GM23338 (cell line): ENCODE measurements around the gene STKLD1. TPM values are rescaled to one million over a fixed set of nuclear protein-coding genes. Genes with fewer than 3 reads are reported as not detected.

Source experiments
- ATAC-seq: fragments of 200-7000 bp; cut with Tn5 transposase; 3 replicates; pipeline ENCODE4 v1.9.1; 2020
- DNase-seq: peaks from one replicate; pipeline ENCODE4 v3.0.0-alpha.2; 2015; ENCODE audit warnings: low spot score
- H2AFZ ChIP-seq: fragments of 200-600 bp; sonication (generic); 2 replicates; pipeline ENCODE4 v1.8.0; 2016; ENCODE audit warnings: antibody characterized with exemption, mild to moderate bottlenecking, moderate library complexity
- H3F3A ChIP-seq: fragments of 200-600 bp; sonication (generic); replicated peaks from 2 replicates; pipeline ENCODE4 v1.8.0; 2017; ENCODE audit warnings: antibody characterized with exemption, mixed run types, low read depth
- H3K27ac ChIP-seq: fragments of 200-600 bp; sonication (generic); 2 replicates; pipeline ENCODE4 v1.6.1; 2016; ENCODE audit warnings: low read depth
- H3K27me3 ChIP-seq: fragments of 200-600 bp; sonication (generic); 2 replicates; pipeline ENCODE4 v1.8.0; 2016; ENCODE audit warnings: mild to moderate bottlenecking, mixed run types, moderate library complexity; ENCODE audit not compliant: insufficient read depth
- H3K36me3 ChIP-seq: fragments of 200-600 bp; sonication (generic); 2 replicates; pipeline ENCODE4 v1.8.0; 2016; ENCODE audit warnings: mild to moderate bottlenecking; ENCODE audit not compliant: insufficient read depth
- H3K4me1 ChIP-seq: fragments of 200-600 bp; sonication (generic); 2 replicates; pipeline ENCODE4 v1.8.0; 2016; ENCODE audit warnings: mild to moderate bottlenecking, moderate library complexity; ENCODE audit not compliant: insufficient read depth
- H3K4me2 ChIP-seq: fragments of 200-600 bp; sonication (generic); 2 replicates; pipeline ENCODE4 v1.7.1; 2017; ENCODE audit warnings: mixed run types
- H3K4me3 ChIP-seq: fragments of 200-600 bp; sonication (generic); 2 replicates; pipeline ENCODE4 v1.6.1; 2016; ENCODE audit warnings: mixed run types
- H3K79me2 ChIP-seq: fragments of 200-600 bp; sonication (generic); replicated peaks from 2 replicates; pipeline ENCODE4 v1.8.0; 2017; ENCODE audit warnings: mild to moderate bottlenecking; ENCODE audit not compliant: insufficient read depth
- H3K9me2 ChIP-seq: fragments of 200-600 bp; sonication (generic); 2 replicates; pipeline ENCODE4 v1.8.0; 2017; ENCODE audit not compliant: insufficient read depth
- H4K20me1 ChIP-seq: fragments of 200-600 bp; sonication (generic); replicated peaks from 2 replicates; pipeline ENCODE4 v1.8.0; 2017; ENCODE audit warnings: mild to moderate bottlenecking; ENCODE audit not compliant: insufficient read depth
- H3K27ac Mint-ChIP-seq: 2 replicates; pipeline ENCODE4 v1.8.0; 2020; ENCODE audit warnings: inconsistent platforms, mild to moderate bottlenecking, moderate library complexity, mixed read lengths
- H3K27me3 Mint-ChIP-seq: 3 replicates; pipeline ENCODE4 v1.8.0; 2022; ENCODE audit warnings: low read depth, mild to moderate bottlenecking, moderate library complexity, mixed read lengths, inconsistent platforms; ENCODE audit not compliant: insufficient read depth, poor library complexity
- H3K36me3 Mint-ChIP-seq: 3 replicates; pipeline ENCODE4 v1.8.0; 2021; ENCODE audit warnings: low read depth, mild to moderate bottlenecking, inconsistent platforms, moderate library complexity, mixed read lengths
- H3K4me1 Mint-ChIP-seq: 3 replicates; pipeline ENCODE4 v1.8.0; 2020; ENCODE audit warnings: mild to moderate bottlenecking, inconsistent platforms, mixed read lengths
- H3K4me3 Mint-ChIP-seq: 3 replicates; pipeline ENCODE4 v1.8.0; 2021; ENCODE audit warnings: moderate library complexity, mild to moderate bottlenecking, inconsistent platforms, mixed read lengths
- H3K9me3 Mint-ChIP-seq: 3 replicates; pipeline ENCODE4 v1.8.0; 2020; ENCODE audit warnings: moderate library complexity, mild to moderate bottlenecking, inconsistent platforms, mixed read lengths
- CREB1 ChIP-seq: fragments of 250-450 bp; sonication (Bioruptor Pico); IDR thresholded peaks from 2 replicates; pipeline ENCODE4 v1.5.0; 2020; ENCODE audit warnings: low read depth, mild to moderate bottlenecking, moderate library complexity
- EZH2 ChIP-seq: fragments of 200-600 bp; sonication (generic); IDR thresholded peaks from one replicate; pipeline ENCODE4 v1.8.0; 2017; ENCODE audit warnings: antibody characterized with exemption, mild to moderate bottlenecking, low read depth; ENCODE audit not compliant: unreplicated experiment
- EZH2phosphoT487 ChIP-seq: fragments of 200-600 bp; sonication (generic); IDR thresholded peaks from one replicate; pipeline ENCODE4 v1.8.1; 2018; ENCODE audit warnings: antibody characterized with exemption; ENCODE audit not compliant: unreplicated experiment
- JUNB ChIP-seq: IDR thresholded peaks from one replicate; pipeline ENCODE4 v1.6.1; 2016; ENCODE audit warnings: antibody characterized with exemption; ENCODE audit not compliant: unreplicated experiment
- NANOG ChIP-seq: IDR thresholded peaks from 2 replicates; pipeline ENCODE4 v1.6.1; 2016; ENCODE audit warnings: antibody characterized with exemption, borderline replicate concordance
- POLR2AphosphoS5 ChIP-seq: IDR thresholded peaks from 2 replicates; pipeline ENCODE4 v1.6.1; 2016; ENCODE audit warnings: antibody characterized with exemption, low read depth
- REST ChIP-seq: IDR thresholded peaks from one replicate; pipeline ENCODE4 v1.6.1; 2018; ENCODE audit warnings: antibody characterized with exemption; ENCODE audit not compliant: unreplicated experiment
- STAT1 ChIP-seq: IDR thresholded peaks from one replicate; pipeline ENCODE4 v1.6.1; 2016; ENCODE audit warnings: antibody characterized with exemption; ENCODE audit not compliant: unreplicated experiment
- ZNF114 ChIP-seq: fragments of 250-450 bp; sonication (Bioruptor Pico); IDR thresholded peaks from 2 replicates; pipeline ENCODE4 v1.5.0; 2020; ENCODE audit warnings: mild to moderate bottlenecking, moderate library complexity
- ZNF331 ChIP-seq: fragments of 250-450 bp; sonication (Bioruptor Pico); IDR thresholded peaks from 2 replicates; pipeline ENCODE4 v1.5.0; 2020; ENCODE audit warnings: low read depth, mild to moderate bottlenecking, moderate library complexity
- polyA plus RNA-seq: library from polyadenylated mRNA; unstranded; fragments of >200 nt; fragmentation: Nextera tagmentation; extraction: Ambion mirVana; gene quantifications from 2 replicates; pipeline ENCODE4 v1.2.1, GENCODE V29; 2016
- total RNA-seq: library from RNA; depleted of rRNA; stranded (reverse); fragments of >200 nt; shearing (Covaris generic); gene quantifications from 2 replicates; pipeline ENCODE4 v1.2.3, GENCODE V29; 2014
- TF ChIP-seq, protein P1 (sequence below): IDR thresholded peaks from 2 replicates; pipeline ENCODE4 v1.6.1; 2016; ENCODE audit warnings: antibody characterized with exemption
- TF ChIP-seq, protein P2 (sequence below), 2 experiments: fragments of 200-600 bp in 1 of 2; sonication (generic) in 1 of 2; conservative IDR thresholded peaks; 2 replicates each; pipeline versions ENCODE4 v1.5.1 to v1.6.1; 2016 to 2017; ENCODE audit warnings: antibody characterized with exemption in 2 of 2, low read depth in 2 of 2, mild to moderate bottlenecking in 2 of 2, moderate library complexity in 1 of 2
- TF ChIP-seq, protein P3 (sequence below): fragments of 250-450 bp; sonication (Bioruptor Pico); IDR thresholded peaks from 2 replicates; pipeline ENCODE4 v1.5.0; 2020; ENCODE audit warnings: mild to moderate bottlenecking, moderate library complexity

STKLD1 gene
- total and polyA plus RNA-seq, 2 experiments from 2014 or later, result 0.57 TPM; not detected in 1

DNA sequence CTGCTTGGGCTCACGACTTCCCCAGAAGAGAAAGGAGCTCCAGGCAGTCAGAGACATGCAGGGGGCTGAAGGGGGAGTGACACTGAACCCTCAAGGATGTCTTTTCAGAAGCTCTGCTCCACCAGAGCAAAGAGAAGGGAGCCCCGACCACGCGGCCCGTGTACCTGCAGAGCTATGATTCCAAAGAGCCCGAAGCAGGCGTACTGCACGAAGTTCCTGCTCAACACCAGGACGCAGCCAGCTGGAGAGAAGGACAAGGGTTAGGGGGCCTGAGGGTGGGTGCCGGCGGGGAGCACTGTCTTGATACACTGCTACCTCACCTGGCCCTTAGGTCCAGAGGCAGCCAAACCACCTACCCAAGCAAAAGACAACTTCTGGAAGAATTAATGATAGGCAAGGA, 9.7 kb upstream of the STKLD1 start:
- no peak overlapping the region for H2AFZ ChIP-seq
- Mint-ChIP-seq H3K27ac (no peak overlapping the region), H3K4me1 (peaks cover 6% of the 10 kb centered on the region; the same call in 2 of the 3 replicates), H3K4me3 (no peak overlapping the region), H3K36me3 (peaks cover 73% of the 10 kb centered on the region), H3K9me3 (no peaks in the 10 kb centered on the region), H3K27me3 (peaks cover 8% of the 10 kb centered on the region)
- no peaks in the 10 kb centered on the region for H3K4me1 ChIP-seq
- no peak overlapping the region for H3K27ac ChIP-seq
- TF ChIP-seq EZH2phosphoT487 (no peak), POLR2AphosphoS5 (no peak), ZNF114 (CRISPR knock-in tag) (no peak), CREB1 (CRISPR knock-in tag) (no peak), NANOG (no peak), JUNB (no peak), STAT1 (no peak), REST (no peak), ZNF331 (CRISPR knock-in tag) (no peak), EZH2 (no peak)
- TF ChIP-seq, protein P1, sequence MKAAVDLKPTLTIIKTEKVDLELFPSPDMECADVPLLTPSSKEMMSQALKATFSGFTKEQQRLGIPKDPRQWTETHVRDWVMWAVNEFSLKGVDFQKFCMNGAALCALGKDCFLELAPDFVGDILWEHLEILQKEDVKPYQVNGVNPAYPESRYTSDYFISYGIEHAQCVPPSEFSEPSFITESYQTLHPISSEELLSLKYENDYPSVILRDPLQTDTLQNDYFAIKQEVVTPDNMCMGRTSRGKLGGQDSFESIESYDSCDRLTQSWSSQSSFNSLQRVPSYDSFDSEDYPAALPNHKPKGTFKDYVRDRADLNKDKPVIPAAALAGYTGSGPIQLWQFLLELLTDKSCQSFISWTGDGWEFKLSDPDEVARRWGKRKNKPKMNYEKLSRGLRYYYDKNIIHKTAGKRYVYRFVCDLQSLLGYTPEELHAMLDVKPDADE, result no peak
- TF ChIP-seq, protein P2, sequence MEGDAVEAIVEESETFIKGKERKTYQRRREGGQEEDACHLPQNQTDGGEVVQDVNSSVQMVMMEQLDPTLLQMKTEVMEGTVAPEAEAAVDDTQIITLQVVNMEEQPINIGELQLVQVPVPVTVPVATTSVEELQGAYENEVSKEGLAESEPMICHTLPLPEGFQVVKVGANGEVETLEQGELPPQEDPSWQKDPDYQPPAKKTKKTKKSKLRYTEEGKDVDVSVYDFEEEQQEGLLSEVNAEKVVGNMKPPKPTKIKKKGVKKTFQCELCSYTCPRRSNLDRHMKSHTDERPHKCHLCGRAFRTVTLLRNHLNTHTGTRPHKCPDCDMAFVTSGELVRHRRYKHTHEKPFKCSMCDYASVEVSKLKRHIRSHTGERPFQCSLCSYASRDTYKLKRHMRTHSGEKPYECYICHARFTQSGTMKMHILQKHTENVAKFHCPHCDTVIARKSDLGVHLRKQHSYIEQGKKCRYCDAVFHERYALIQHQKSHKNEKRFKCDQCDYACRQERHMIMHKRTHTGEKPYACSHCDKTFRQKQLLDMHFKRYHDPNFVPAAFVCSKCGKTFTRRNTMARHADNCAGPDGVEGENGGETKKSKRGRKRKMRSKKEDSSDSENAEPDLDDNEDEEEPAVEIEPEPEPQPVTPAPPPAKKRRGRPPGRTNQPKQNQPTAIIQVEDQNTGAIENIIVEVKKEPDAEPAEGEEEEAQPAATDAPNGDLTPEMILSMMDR (conservative IDR thresholded peaks at IDR 0.05; ENCODE audit: low read depth in 2 of 2), result no peak
- TF ChIP-seq, protein P3, sequence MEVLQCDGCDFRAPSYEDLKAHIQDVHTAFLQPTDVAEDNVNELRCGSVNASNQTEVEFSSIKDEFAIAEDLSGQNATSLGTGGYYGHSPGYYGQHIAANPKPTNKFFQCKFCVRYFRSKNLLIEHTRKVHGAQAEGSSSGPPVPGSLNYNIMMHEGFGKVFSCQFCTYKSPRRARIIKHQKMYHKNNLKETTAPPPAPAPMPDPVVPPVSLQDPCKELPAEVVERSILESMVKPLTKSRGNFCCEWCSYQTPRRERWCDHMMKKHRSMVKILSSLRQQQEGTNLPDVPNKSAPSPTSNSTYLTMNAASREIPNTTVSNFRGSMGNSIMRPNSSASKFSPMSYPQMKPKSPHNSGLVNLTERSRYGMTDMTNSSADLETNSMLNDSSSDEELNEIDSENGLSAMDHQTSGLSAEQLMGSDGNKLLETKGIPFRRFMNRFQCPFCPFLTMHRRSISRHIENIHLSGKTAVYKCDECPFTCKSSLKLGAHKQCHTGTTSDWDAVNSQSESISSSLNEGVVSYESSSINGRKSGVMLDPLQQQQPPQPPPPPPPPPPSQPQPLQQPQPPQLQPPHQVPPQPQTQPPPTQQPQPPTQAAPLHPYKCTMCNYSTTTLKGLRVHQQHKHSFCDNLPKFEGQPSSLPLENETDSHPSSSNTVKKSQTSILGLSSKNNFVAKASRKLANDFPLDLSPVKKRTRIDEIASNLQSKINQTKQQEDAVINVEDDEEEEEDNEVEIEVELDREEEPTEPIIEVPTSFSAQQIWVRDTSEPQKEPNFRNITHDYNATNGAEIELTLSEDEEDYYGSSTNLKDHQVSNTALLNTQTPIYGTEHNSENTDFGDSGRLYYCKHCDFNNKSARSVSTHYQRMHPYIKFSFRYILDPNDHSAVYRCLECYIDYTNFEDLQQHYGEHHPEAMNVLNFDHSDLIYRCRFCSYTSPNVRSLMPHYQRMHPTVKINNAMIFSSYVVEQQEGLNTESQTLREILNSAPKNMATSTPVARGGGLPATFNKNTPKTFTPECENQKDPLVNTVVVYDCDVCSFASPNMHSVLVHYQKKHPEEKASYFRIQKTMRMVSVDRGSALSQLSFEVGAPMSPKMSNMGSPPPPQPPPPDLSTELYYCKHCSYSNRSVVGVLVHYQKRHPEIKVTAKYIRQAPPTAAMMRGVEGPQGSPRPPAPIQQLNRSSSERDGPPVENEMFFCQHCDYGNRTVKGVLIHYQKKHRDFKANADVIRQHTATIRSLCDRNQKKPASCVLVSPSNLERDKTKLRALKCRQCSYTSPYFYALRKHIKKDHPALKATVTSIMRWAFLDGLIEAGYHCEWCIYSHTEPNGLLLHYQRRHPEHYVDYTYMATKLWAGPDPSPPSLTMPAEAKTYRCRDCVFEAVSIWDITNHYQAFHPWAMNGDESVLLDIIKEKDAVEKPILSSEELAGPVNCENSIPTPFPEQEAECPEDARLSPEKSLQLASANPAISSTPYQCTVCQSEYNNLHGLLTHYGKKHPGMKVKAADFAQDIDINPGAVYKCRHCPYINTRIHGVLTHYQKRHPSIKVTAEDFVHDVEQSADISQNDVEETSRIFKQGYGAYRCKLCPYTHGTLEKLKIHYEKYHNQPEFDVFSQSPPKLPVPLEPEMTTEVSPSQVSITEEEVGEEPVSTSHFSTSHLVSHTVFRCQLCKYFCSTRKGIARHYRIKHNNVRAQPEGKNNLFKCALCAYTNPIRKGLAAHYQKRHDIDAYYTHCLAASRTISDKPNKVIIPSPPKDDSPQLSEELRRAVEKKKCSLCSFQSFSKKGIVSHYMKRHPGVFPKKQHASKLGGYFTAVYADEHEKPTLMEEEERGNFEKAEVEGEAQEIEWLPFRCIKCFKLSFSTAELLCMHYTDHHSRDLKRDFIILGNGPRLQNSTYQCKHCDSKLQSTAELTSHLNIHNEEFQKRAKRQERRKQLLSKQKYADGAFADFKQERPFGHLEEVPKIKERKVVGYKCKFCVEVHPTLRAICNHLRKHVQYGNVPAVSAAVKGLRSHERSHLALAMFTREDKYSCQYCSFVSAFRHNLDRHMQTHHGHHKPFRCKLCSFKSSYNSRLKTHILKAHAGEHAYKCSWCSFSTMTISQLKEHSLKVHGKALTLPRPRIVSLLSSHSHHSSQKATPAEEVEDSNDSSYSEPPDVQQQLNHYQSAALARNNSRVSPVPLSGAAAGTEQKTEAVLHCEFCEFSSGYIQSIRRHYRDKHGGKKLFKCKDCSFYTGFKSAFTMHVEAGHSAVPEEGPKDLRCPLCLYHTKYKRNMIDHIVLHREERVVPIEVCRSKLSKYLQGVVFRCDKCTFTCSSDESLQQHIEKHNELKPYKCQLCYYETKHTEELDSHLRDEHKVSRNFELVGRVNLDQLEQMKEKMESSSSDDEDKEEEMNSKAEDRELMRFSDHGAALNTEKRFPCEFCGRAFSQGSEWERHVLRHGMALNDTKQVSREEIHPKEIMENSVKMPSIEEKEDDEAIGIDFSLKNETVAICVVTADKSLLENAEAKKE (CRISPR knock-in tag), result no peak
- H3K27me3 ChIP-seq, result no peaks in the 10 kb centered on the region
- peaks cover 58% of the 10 kb centered on the region for H3K79me2 ChIP-seq
- DNase-seq, result no peak
- no peak overlapping the region for H3K4me3 ChIP-seq
- H3K36me3 ChIP-seq, result peaks cover 27% of the 10 kb centered on the region
- no peak overlapping the region for H3K4me2 ChIP-seq
- H3K9me2 ChIP-seq, result no peaks in the 10 kb centered on the region
- peaks cover 10% of the 10 kb centered on the region; the same call in 1 of the 2 replicates for H3F3A ChIP-seq
- peaks cover 60% of the 10 kb centered on the region for H4K20me1 ChIP-seq
- no peak for ATAC-seq
